ENCODE measurements around the gene STAT3. TPM values are rescaled to one million over a fixed set of nuclear protein-coding genes. Genes with fewer than 3 reads are reported as not detected.

Gene STAT3
- total and polyA plus RNA-seq, 2 donors (not counting 1 experiment from before 2014, with no cell fraction given): 50.1 to 140 TPM

- DNase-seq (no peak), ATAC-seq (ENCODE audit: low read depth) (no peak)
- no peak overlapping the region for H3K27ac Mint-ChIP-seq
- ChIA-PET CTCF (interaction anchor here (10.7 kb wide), 1 partner anchor 92 kb away, joined by 546 read pairs; no protein-coding TSS in a partner anchor), POLR2A (no interaction called here)
- Histone ChIP-seq H3K27me3 (replicated peaks in 1 of 4; ENCODE audit: control extremely low read depth in 1 of 4, control insufficient read depth in 3 of 4, insufficient read depth in 4 of 4, low read length in 3 of 4) (peaks cover 0 to 5% (median 0%) of the 10 kb centered on the region in 4 experiments), H3K4me1 (ENCODE audit: control insufficient read depth in 2 of 2, insufficient read depth in 2 of 2, low read length in 2 of 2) (peaks cover 18 to 38% of the 10 kb centered on the region in 2 donors), H3K9ac (ENCODE audit: low read length) (no peak overlapping the region), H2AFZ (ENCODE audit: insufficient read depth, low read depth, low read length, poor library complexity, severe bottlenecking) (no peak overlapping the region), H3K4me3 (ENCODE audit: control extremely low read depth in 1 of 5, extremely low read depth in 1 of 5, insufficient read depth in 1 of 5, low read depth in 2 of 5, low read length in 4 of 5) (no peak overlapping the region), H3K79me2 (ENCODE audit: control insufficient read depth, insufficient read depth, low read length) (no peaks in the 10 kb centered on the region), H3K9me3 (ENCODE audit: control extremely low read depth in 1 of 3, control insufficient read depth in 2 of 3, insufficient read depth in 1 of 3, low read length in 2 of 3) (no peaks in the 10 kb centered on the region), H4K20me1 (ENCODE audit: control insufficient read depth, insufficient read depth, low read length, poor library complexity, severe bottlenecking) (no peaks in the 10 kb centered on the region), H3K36me3 (replicated peaks in 1 of 2; ENCODE audit: control extremely low read depth in 1 of 2, control insufficient read depth in 1 of 2, extremely low read depth in 1 of 2, insufficient read depth in 2 of 2, low read length in 1 of 2) (no peaks in the 10 kb centered on the region), H3K4me2 (replicated peaks; ENCODE audit: low read depth, low read length, poor library complexity, severe bottlenecking) (no peak overlapping the region), H3K27ac (ENCODE audit: low read length in 2 of 2) (no peak overlapping the region)
- no peak for TF ChIP-seq CTCF (IDR thresholded peaks at IDR 0.05)
- no peak for TF ChIP-seq EZH2 (IDR thresholded peaks at IDR 0.05; ENCODE audit: borderline replicate concordance, insufficient read depth, low read depth, low read length, poor library complexity, severe bottlenecking)
- peaks cover 27% of the 10 kb centered on the region for H3K4me1 Mint-ChIP-seq
- 75% methylated on average over 1 of the region's 4 CpGs for WGBS (ENCODE audit: insufficient coverage)
- H3K27me3 Mint-ChIP-seq: peaks cover 5% of the 10 kb centered on the region
- no peak overlapping the region for H3K4me3 Mint-ChIP-seq
- intact Hi-C loops (cut with micrococcal nuclease): no loop called here
- no peaks in the 10 kb centered on the region for H3K9me3 Mint-ChIP-seq (ENCODE audit: insufficient read depth)
Measured at GRCh38 chr17:42411361-42411760, 23.1 kb upstream of the STAT3 start.

- Histone ChIP-seq H4K20me1 (ENCODE audit: control insufficient read depth, insufficient read depth, low read length, poor library complexity, severe bottlenecking) (no peaks in the 10 kb centered on the region), H3K4me1 (ENCODE audit: control insufficient read depth in 2 of 2, insufficient read depth in 2 of 2, low read length in 2 of 2) (peaks cover 18 to 40% of the 10 kb centered on the region in 2 donors), H3K27me3 (replicated peaks in 1 of 4; ENCODE audit: control extremely low read depth in 1 of 4, control insufficient read depth in 3 of 4, insufficient read depth in 4 of 4, low read length in 3 of 4) (peaks cover 0 to 5% (median 0%) of the 10 kb centered on the region in 4 experiments), H3K4me2 (replicated peaks; ENCODE audit: low read depth, low read length, poor library complexity, severe bottlenecking) (no peak overlapping the region), H3K4me3 (ENCODE audit: control extremely low read depth in 1 of 5, extremely low read depth in 1 of 5, insufficient read depth in 1 of 5, low read depth in 2 of 5, low read length in 4 of 5) (no peak overlapping the region), H3K9me3 (ENCODE audit: control extremely low read depth in 1 of 3, control insufficient read depth in 2 of 3, insufficient read depth in 1 of 3, low read length in 2 of 3) (no peaks in the 10 kb centered on the region), H3K36me3 (replicated peaks in 1 of 2; ENCODE audit: control extremely low read depth in 1 of 2, control insufficient read depth in 1 of 2, extremely low read depth in 1 of 2, insufficient read depth in 2 of 2, low read length in 1 of 2) (no peaks in the 10 kb centered on the region), H3K27ac (ENCODE audit: low read length in 2 of 2) (no peak overlapping the region), H3K79me2 (ENCODE audit: control insufficient read depth, insufficient read depth, low read length) (no peaks in the 10 kb centered on the region), H2AFZ (ENCODE audit: insufficient read depth, low read depth, low read length, poor library complexity, severe bottlenecking) (no peak overlapping the region), H3K9ac (ENCODE audit: low read length) (no peak overlapping the region)
- no peak for ATAC-seq (ENCODE audit: low read depth)
- H3K27me3 Mint-ChIP-seq: peaks cover 5% of the 10 kb centered on the region
- H3K4me1 Mint-ChIP-seq: peaks cover 30% of the 10 kb centered on the region
- ChIA-PET POLR2A (no interaction called here), CTCF (interaction anchor here (10.7 kb wide), 1 partner anchor 91 kb away, joined by 546 read pairs; no protein-coding TSS in a partner anchor)
- TF ChIP-seq CTCF (IDR thresholded peaks at IDR 0.05) (no peak), EZH2 (IDR thresholded peaks at IDR 0.05; ENCODE audit: borderline replicate concordance, insufficient read depth, low read depth, low read length, poor library complexity, severe bottlenecking) (no peak)
- H3K27ac Mint-ChIP-seq: no peak overlapping the region
- DNase-seq: no peak
- intact Hi-C loops (cut with micrococcal nuclease): no loop called here
- WGBS (ENCODE audit: insufficient coverage): 92% methylated on average over 1 of the region's 5 CpGs
- no peak overlapping the region for H3K4me3 Mint-ChIP-seq
- H3K9me3 Mint-ChIP-seq (ENCODE audit: insufficient read depth): no peaks in the 10 kb centered on the region
Measured at GRCh38 chr17:42410319-42410685, 22.1 kb upstream of the STAT3 start.

All from B cell (primary cell).